ENCODE results near the gene TBL1XR1.

Gene TBL1XR1

GRCh38 chr3:177208781-177209180 is 11.5 kb upstream of the TBL1XR1 start:
- Histone ChIP-seq H3K9ac (ENCODE audit: low read depth, low read length, poor library complexity) (no peak overlapping the region), H4K91ac (ENCODE audit: low read depth, low read length, poor library complexity) (no peak overlapping the region), H2BK12ac (ENCODE audit: low read length) (no peak overlapping the region), H3K4me3 (ENCODE audit: low read length in 2 of 2) (no peak overlapping the region), H3K4me1 (ENCODE audit: control insufficient read depth in 2 of 2, insufficient read depth in 1 of 2, low read depth in 1 of 2, low read length in 2 of 2) (no peaks in the 10 kb centered on the region), H3K36me3 (replicated peaks in 1 of 2; ENCODE audit: control insufficient read depth in 2 of 2, insufficient read depth in 2 of 2, low read length in 2 of 2) (no peaks in the 10 kb centered on the region), H3K4ac (ENCODE audit: low read length) (no peak overlapping the region), H3K18ac (ENCODE audit: low read length) (no peak overlapping the region), H3K27me3 (ENCODE audit: control insufficient read depth in 3 of 3, insufficient read depth in 3 of 3, low read depth in 1 of 3, low read length in 3 of 3) (no peaks in the 10 kb centered on the region), H3K9me3 (replicated peaks in 1 of 2; ENCODE audit: control insufficient read depth in 2 of 2, insufficient read depth in 1 of 2, low read depth in 1 of 2, low read length in 2 of 2) (peaks cover 1 to 7% of the 10 kb centered on the region in 2 donors), H2AK5ac (ENCODE audit: low read depth, low read length) (no peak overlapping the region), H3K79me1 (ENCODE audit: low read depth, low read length) (no peaks in the 10 kb centered on the region), H2BK120ac (ENCODE audit: low read depth, low read length) (no peak overlapping the region), H2AFZ (ENCODE audit: low read length) (peak overlapping the region; percentile 26), H3K27ac (replicated peaks; ENCODE audit: low read length) (no peak overlapping the region), H3K4me2 (ENCODE audit: insufficient read depth, low read length, poor library complexity, severe bottlenecking) (no peak overlapping the region), H2BK15ac (ENCODE audit: low read length) (no peak overlapping the region), H4K8ac (ENCODE audit: low read depth, low read length) (no peak overlapping the region), H3K23ac (ENCODE audit: low read depth, low read length, poor library complexity) (no peak overlapping the region), H3K14ac (ENCODE audit: low read length) (no peak overlapping the region), H2BK5ac (ENCODE audit: low read length) (no peak overlapping the region)
- DNase-seq (ENCODE audit: low spot score) = no peak
- no CpG with 5 or more reads among the region's 3 CpGs for WGBS, 2 donors (ENCODE audit: extremely low coverage in 2 of 2, insufficient read length in 2 of 2, insufficient replicate concordance in 1 of 2)

DNA sequence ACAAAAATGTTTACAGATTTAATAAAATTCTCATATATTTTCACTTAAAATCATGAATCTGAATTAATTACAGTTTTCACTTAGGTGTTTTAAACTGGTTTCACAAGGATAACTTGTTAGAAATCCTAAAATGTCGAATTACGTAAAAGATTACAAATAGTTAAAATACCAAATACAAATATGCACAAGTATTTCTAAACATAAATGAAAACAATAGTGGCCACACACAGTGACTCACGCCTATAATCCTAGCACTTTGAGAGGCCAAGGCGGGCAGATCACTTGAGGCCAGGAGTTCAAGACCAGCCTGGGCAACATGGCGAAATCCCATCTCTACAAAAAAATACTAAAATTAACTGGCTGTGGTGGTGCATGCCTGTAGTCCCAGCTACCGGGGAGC is 10.9 kb upstream of the TBL1XR1 start:
- Histone ChIP-seq H3K18ac (ENCODE audit: low read length) (no peak overlapping the region), H3K36me3 (replicated peaks in 1 of 2; ENCODE audit: control insufficient read depth in 2 of 2, insufficient read depth in 2 of 2, low read length in 2 of 2) (no peaks in the 10 kb centered on the region), H3K27me3 (ENCODE audit: control insufficient read depth in 3 of 3, insufficient read depth in 3 of 3, low read depth in 1 of 3, low read length in 3 of 3) (no peaks in the 10 kb centered on the region), H2AK5ac (ENCODE audit: low read depth, low read length) (no peak overlapping the region), H3K4me1 (ENCODE audit: control insufficient read depth in 2 of 2, insufficient read depth in 1 of 2, low read depth in 1 of 2, low read length in 2 of 2) (no peaks in the 10 kb centered on the region), H3K27ac (replicated peaks; ENCODE audit: low read length) (no peak overlapping the region), H2BK12ac (ENCODE audit: low read length) (no peak overlapping the region), H3K9ac (ENCODE audit: low read depth, low read length, poor library complexity) (no peak overlapping the region), H2BK5ac (ENCODE audit: low read length) (no peak overlapping the region), H3K9me3 (replicated peaks in 1 of 2; ENCODE audit: control insufficient read depth in 2 of 2, insufficient read depth in 1 of 2, low read depth in 1 of 2, low read length in 2 of 2) (peaks cover 1 to 9% of the 10 kb centered on the region in 2 donors), H3K23ac (ENCODE audit: low read depth, low read length, poor library complexity) (no peak overlapping the region), H4K8ac (ENCODE audit: low read depth, low read length) (no peak overlapping the region), H4K91ac (ENCODE audit: low read depth, low read length, poor library complexity) (no peak overlapping the region), H3K79me1 (ENCODE audit: low read depth, low read length) (no peaks in the 10 kb centered on the region), H2AFZ (ENCODE audit: low read length) (no peak overlapping the region), H3K4ac (ENCODE audit: low read length) (no peak overlapping the region), H2BK120ac (ENCODE audit: low read depth, low read length) (no peak overlapping the region), H3K14ac (ENCODE audit: low read length) (no peak overlapping the region), H3K4me2 (ENCODE audit: insufficient read depth, low read length, poor library complexity, severe bottlenecking) (no peak overlapping the region), H2BK15ac (ENCODE audit: low read length) (no peak overlapping the region), H3K4me3 (ENCODE audit: low read length in 2 of 2) (no peak overlapping the region)
- no peak for DNase-seq (ENCODE audit: low spot score)
- no CpG with 5 or more reads among the region's 6 CpGs for WGBS, 2 donors (ENCODE audit: extremely low coverage in 2 of 2, insufficient read length in 2 of 2, insufficient replicate concordance in 1 of 2)

- H3K27me3 ChIP-seq (ENCODE audit: control insufficient read depth in 3 of 3, insufficient read depth in 3 of 3, low read depth in 1 of 3, low read length in 3 of 3) = no peaks in the 10 kb centered on the region
- H2AK5ac ChIP-seq (ENCODE audit: low read depth, low read length) = no peak overlapping the region
- H2BK15ac ChIP-seq (ENCODE audit: low read length) = no peak overlapping the region
- no peaks in the 10 kb centered on the region for H3K79me1 ChIP-seq (ENCODE audit: low read depth, low read length)
- no CpG with 5 or more reads among the region's 4 CpGs for WGBS, 2 donors (ENCODE audit: extremely low coverage in 2 of 2, insufficient read length in 2 of 2, insufficient replicate concordance in 1 of 2)
- no peak overlapping the region for H2BK5ac ChIP-seq (ENCODE audit: low read length)
- H2AFZ ChIP-seq (ENCODE audit: low read length) = no peak overlapping the region
- H3K14ac ChIP-seq (ENCODE audit: low read length) = no peak overlapping the region
- H2BK120ac ChIP-seq (ENCODE audit: low read depth, low read length) = no peak overlapping the region
- H3K4me1 ChIP-seq (ENCODE audit: control insufficient read depth in 2 of 2, insufficient read depth in 1 of 2, low read depth in 1 of 2, low read length in 2 of 2) = no peaks in the 10 kb centered on the region
- H3K23ac ChIP-seq (ENCODE audit: low read depth, low read length, poor library complexity) = no peak overlapping the region
- no peak overlapping the region for H2BK12ac ChIP-seq (ENCODE audit: low read length)
- no peak overlapping the region for H3K9ac ChIP-seq (ENCODE audit: low read depth, low read length, poor library complexity)
- no peak overlapping the region for H4K8ac ChIP-seq (ENCODE audit: low read depth, low read length)
- no peak overlapping the region for H3K27ac ChIP-seq (replicated peaks; ENCODE audit: low read length)
- no peak for DNase-seq (ENCODE audit: low spot score)
- no peak overlapping the region for H3K4ac ChIP-seq (ENCODE audit: low read length)
- H3K4me2 ChIP-seq (ENCODE audit: insufficient read depth, low read length, poor library complexity, severe bottlenecking) = no peak overlapping the region
- peaks cover 1 to 9% of the 10 kb centered on the region in 2 donors for H3K9me3 ChIP-seq (replicated peaks in 1 of 2; ENCODE audit: control insufficient read depth in 2 of 2, insufficient read depth in 1 of 2, low read depth in 1 of 2, low read length in 2 of 2)
- no peak overlapping the region for H4K91ac ChIP-seq (ENCODE audit: low read depth, low read length, poor library complexity)
- H3K18ac ChIP-seq (ENCODE audit: low read length) = no peak overlapping the region
- H3K4me3 ChIP-seq (ENCODE audit: low read length in 2 of 2) = no peak overlapping the region
- no peaks in the 10 kb centered on the region for H3K36me3 ChIP-seq (replicated peaks in 1 of 2; ENCODE audit: control insufficient read depth in 2 of 2, insufficient read depth in 2 of 2, low read length in 2 of 2)
Measured at GRCh38 chr3:177206936-177207335, 9.7 kb upstream of the TBL1XR1 start.

DNA sequence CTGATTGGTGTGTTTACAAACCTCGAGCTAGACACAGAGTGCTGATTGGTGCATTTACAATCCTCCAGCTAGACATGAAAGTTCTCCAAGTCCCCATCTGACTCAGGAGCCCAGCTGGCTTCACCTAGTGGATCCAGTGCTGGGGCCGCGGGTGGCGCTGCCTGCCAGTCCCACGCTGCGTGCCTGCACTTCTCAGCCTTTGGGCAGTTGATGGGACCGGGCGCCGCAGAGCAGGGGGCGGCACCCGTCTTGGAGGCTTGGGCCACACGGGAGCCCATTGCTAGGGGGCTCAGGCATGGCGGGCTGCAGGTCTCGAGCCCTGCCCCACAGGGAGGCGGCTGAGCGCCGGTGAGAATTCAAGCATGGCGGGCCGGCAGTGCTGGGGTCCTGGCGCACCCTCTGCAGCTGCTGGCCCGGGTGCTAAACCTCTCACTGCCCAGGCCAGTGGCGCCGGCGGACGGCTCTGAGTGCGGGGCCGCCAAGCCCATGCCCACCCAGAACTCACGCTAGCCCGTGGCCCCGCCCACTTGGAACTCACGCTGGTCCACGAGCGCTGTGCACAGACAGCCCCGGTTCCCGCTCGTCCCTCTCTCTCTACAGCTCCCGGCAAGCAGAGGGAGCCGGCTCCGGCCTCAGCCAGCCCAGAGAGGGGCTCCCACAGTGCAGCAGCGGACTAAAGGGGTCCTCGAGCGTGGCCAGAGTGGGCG is 6.6 kb upstream of the TBL1XR1 start:
- Histone ChIP-seq H4K91ac (ENCODE audit: low read depth, low read length, poor library complexity) (no peak overlapping the region), H2AFZ (ENCODE audit: low read length) (no peak overlapping the region), H2BK120ac (ENCODE audit: low read depth, low read length) (no peak overlapping the region), H3K18ac (ENCODE audit: low read length) (no peak overlapping the region), H3K4me2 (ENCODE audit: insufficient read depth, low read length, poor library complexity, severe bottlenecking) (no peak overlapping the region), H3K9ac (ENCODE audit: low read depth, low read length, poor library complexity) (no peak overlapping the region), H4K8ac (ENCODE audit: low read depth, low read length) (no peak overlapping the region), H3K23ac (ENCODE audit: low read depth, low read length, poor library complexity) (no peak overlapping the region), H2AK5ac (ENCODE audit: low read depth, low read length) (peak overlapping the region; percentile 61), H3K27ac (replicated peaks; ENCODE audit: low read length) (no peak overlapping the region), H2BK5ac (ENCODE audit: low read length) (no peak overlapping the region), H3K14ac (ENCODE audit: low read length) (no peak overlapping the region), H3K27me3 (ENCODE audit: control insufficient read depth in 3 of 3, insufficient read depth in 3 of 3, low read depth in 1 of 3, low read length in 3 of 3) (no peaks in the 10 kb centered on the region), H2BK15ac (ENCODE audit: low read length) (no peak overlapping the region), H3K4me1 (ENCODE audit: control insufficient read depth in 2 of 2, insufficient read depth in 1 of 2, low read depth in 1 of 2, low read length in 2 of 2) (peaks cover 2 to 5% of the 10 kb centered on the region in 2 donors), H3K9me3 (replicated peaks in 1 of 2; ENCODE audit: control insufficient read depth in 2 of 2, insufficient read depth in 1 of 2, low read depth in 1 of 2, low read length in 2 of 2) (peaks cover 1 to 9% of the 10 kb centered on the region in 2 donors), H3K4ac (ENCODE audit: low read length) (no peak overlapping the region), H2BK12ac (ENCODE audit: low read length) (no peak overlapping the region), H3K79me1 (ENCODE audit: low read depth, low read length) (no peaks in the 10 kb centered on the region), H3K4me3 (ENCODE audit: low read length in 2 of 2) (no peak overlapping the region), H3K36me3 (replicated peaks in 1 of 2; ENCODE audit: control insufficient read depth in 2 of 2, insufficient read depth in 2 of 2, low read length in 2 of 2) (no peaks in the 10 kb centered on the region)
- DNase-seq (ENCODE audit: low spot score) = no peak
- no CpG with 5 or more reads among the region's 43 CpGs for WGBS, 2 donors (ENCODE audit: extremely low coverage in 2 of 2, insufficient read length in 2 of 2, insufficient replicate concordance in 1 of 2)

All from neuronal stem cell (in vitro differentiated cells).